ENCODE results near the gene PLXNA4. TPM values are rescaled to one million over a fixed set of nuclear protein-coding genes. Genes with fewer than 3 reads are reported as not detected.
"Not testable (repeated sequence)": the region's sequence is repeated elsewhere in the genome, so short reads cannot be mapped to it uniquely, and the experiment has no call there.

The PLXNA4 gene
- polyA plus RNA-seq, 4 donors = 13.1 to 14.7 (median 13.6) TPM

GRCh38 chr7:132399367-132399766, 176.9 kb downstream of the PLXNA4 start:
- no peak for DNase-seq (ENCODE audit: low read depth in 4 of 4, low spot score in 3 of 4)

- DNase-seq (ENCODE audit: low read depth in 4 of 4, low spot score in 3 of 4) = no peak
Observed at GRCh38 chr7:132398253-132398925, 177.9 kb downstream of the PLXNA4 start.

GRCh38 chr7:132397070-132397469, 179.2 kb downstream of the PLXNA4 start:
- no peak for DNase-seq (ENCODE audit: low read depth in 4 of 4, low spot score in 3 of 4)

- DNase-seq (ENCODE audit: low read depth in 4 of 4, low spot score in 3 of 4) = no peak
Observed at GRCh38 chr7:132395361-132395760, 180.9 kb downstream of the PLXNA4 start.

GRCh38 chr7:132394283-132395198, 181.7 kb downstream of the PLXNA4 start:
- DNase-seq (ENCODE audit: low read depth in 4 of 4, low spot score in 3 of 4) = no peak

DNA sequence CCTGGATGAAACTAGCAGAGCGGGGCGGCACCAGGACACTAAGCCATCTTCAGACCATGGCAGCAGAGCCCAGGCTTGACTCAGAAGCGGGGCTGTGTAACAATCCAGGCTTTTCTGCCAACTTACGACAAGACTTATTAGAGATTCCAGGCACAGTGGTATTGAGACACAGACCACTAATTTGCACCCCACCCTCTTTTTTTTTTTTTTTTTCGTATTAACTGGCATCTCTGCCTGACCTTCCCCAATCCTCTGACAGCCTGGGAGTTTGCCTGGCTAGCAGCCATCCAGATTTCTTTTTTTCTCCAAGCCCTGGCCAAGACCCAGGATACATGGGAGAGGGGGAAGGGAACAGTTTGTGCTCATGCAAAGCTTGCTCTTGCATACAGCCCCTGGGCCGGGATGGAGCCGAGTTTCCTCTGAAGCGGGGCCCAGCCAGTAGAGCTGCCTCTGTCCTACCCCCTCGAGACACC, 182.4 kb downstream of the PLXNA4 start:
- no peak for DNase-seq (ENCODE audit: low read depth in 4 of 4, low spot score in 3 of 4)

DNA sequence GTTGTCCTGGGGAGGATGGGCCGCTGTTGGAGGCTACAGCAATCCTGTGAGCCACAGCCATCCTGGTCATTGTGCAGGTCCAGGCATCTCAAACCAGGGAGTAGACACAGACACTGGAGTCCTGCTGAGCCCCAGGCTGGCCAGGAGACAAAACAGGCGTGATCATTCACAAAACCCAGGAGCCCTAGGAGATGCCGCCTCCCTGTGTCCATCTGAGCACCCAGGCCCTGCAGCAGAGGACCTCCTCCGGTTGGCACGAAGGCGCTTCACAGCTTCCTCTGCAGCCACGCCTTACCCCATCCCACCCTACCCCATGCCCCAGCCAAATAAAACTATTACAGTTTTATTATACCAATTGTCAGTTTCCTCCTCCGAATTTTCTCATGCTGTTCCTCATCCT, 183.6 kb downstream of the PLXNA4 start:
- DNase-seq (ENCODE audit: low read depth in 4 of 4, low spot score in 3 of 4) = no peak

DNA sequence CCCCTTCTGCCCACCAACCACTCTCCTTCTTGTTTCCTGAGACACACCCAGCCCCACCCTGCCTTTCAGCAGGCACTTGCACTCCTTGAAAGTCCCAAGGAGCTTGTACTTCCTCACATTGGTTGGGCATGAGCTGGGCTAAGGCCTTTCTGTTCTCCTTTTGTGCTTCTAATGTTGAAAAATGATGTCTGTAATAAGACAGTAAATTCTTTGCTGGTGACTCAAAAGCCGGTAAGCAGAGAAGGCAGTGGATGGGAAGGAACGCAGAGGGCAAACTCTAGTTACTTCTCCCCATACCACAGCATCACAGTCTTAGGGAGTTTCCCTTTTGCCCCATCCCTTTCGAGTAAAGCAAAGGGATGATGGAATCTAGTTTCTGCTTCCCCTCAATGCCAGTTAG, 185.6 kb downstream of the PLXNA4 start:
- no peak for DNase-seq (ENCODE audit: low read depth in 4 of 4, low spot score in 3 of 4)

- DNase-seq (ENCODE audit: low read depth in 4 of 4, low spot score in 3 of 4) = not testable (repeated sequence)
Observed at GRCh38 chr7:132390049-132390448, 186.2 kb downstream of the PLXNA4 start.

DNA sequence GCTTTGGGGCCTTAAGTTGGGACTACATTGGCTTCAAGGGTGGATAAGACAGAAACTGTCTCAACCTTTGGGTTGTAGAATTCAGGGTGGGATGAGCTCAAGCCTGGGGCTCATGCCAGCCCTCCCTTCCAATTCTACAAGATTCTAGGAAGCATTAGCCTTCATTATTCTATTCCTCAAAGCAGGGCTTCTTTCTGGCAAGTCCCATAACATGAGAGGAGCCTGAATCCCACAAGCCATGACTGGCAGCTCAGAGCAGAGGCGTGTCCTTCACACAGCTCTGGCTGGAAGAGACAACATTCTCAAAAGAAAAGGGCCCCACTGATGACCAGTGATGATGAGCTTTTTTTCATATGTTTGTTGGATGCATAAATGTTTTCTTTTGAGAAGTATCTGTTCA, 187.6 kb downstream of the PLXNA4 start:
- no peak for DNase-seq (ENCODE audit: low read depth in 4 of 4, low spot score in 3 of 4)

GRCh38 chr7:132387596-132387995, 188.7 kb downstream of the PLXNA4 start:
- no peak for DNase-seq (ENCODE audit: low read depth in 4 of 4, low spot score in 3 of 4)

DNA sequence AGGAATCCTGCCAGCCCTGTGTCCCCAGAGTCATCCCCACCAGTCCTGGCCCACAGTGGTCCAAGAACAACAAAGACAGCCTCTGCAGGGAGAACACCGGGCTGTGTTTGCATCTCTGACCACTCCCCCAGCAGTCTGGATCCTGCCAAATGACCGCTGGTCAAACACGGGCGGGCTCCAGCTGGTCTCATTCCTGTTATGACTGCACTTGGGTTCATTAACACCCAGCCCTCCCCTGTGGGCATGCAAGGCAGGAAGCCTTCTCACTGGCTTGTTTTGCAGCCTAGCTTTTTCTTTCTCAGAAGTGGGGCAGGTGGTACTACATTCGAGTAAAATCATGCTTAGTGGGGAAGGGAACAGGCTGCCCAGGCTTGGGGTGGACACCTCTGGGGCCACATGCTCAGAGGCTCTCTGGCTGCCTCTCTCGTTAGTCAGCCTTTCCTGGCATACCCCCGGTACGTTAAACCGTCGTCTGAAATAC, 190.0 kb downstream of the PLXNA4 start:
- DNase-seq (ENCODE audit: low read depth in 4 of 4, low spot score in 3 of 4) = peak in 3 of 4 donors; percentile 43 to 68 (median 64)

DNA sequence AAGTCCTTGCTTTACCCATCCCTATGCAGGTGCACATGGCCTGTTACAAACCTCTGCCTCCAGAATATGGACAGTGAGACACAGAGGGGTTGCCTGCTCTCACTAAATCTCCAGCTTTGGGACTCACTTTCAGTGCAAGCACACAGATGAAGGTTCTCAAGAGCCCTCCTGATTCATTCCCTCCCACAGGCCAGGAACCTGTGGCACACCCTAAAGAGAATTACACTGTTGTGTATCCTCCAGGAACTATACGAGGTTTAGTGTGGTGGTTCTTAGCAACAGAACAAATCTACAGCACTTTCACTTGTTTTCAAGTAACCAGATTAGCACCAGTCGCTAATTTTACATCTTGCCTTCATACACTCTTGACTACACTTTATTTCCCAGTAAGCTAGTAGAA, 192.3 kb downstream of the PLXNA4 start:
- DNase-seq (ENCODE audit: low read depth in 4 of 4, low spot score in 3 of 4) = no peak

DNA sequence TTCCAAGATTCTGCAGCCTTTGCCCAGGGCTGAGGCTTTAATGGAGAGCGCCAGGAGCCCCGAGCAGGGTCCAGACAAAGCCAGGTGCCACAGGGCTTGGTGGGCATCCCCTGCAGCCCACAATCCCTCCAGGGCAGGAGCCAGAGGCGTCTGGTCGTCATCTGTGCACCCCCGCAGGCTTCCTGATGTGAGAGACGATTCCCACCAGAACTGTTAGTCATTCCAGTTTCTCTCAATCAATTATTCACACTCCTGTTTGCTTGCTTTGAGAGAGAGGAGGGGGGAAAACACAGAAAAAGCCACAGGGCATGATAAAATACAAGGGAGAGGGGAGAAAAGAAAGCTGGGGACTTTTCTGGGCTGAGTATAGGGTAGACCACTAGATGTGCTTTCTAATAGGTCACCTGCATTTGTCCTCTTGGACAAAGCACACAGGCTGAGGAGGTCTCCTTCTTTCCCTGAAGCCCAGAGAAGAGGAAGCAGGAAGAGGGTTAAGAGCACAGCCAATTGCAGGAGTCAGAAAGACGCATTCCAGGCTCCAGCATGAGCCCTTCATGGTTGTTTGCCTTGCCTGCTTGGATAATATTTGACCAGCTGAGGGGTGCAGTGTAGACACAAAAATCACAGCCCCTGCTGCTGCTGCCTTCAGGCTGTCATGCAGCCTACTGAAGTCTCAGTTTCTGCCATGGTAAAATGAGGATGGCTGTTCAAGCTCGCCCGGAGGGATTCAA, 194.4 kb downstream of the PLXNA4 start:
- DNase-seq (ENCODE audit: low read depth in 4 of 4, low spot score in 3 of 4) = peak in 2 of 4 donors; percentile 30 to 51

DNA sequence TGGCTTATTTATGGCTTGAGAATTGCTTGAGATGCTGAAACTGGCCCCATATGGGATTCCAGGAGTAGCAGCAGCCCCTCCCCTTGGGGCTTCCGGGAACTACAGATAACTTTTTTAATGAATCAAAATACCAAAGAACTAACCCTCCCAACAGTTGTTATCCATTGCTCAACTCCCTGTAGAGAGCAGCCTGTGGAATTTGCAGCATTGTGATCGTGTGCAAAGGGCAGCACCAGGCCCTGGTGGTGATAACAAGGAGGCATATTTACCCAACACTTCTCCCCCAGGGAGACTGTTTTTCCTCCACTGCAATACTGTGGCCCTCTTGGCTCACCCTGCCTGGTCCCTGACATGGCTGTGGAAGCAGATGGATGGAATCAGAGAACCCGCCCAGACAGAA, 196.2 kb downstream of the PLXNA4 start:
- no peak for DNase-seq (ENCODE audit: low read depth in 4 of 4, low spot score in 3 of 4)

- DNase-seq (ENCODE audit: low read depth in 4 of 4, low spot score in 3 of 4) = no peak
Observed at GRCh38 chr7:132379292-132379691, 197.0 kb downstream of the PLXNA4 start.

DNA sequence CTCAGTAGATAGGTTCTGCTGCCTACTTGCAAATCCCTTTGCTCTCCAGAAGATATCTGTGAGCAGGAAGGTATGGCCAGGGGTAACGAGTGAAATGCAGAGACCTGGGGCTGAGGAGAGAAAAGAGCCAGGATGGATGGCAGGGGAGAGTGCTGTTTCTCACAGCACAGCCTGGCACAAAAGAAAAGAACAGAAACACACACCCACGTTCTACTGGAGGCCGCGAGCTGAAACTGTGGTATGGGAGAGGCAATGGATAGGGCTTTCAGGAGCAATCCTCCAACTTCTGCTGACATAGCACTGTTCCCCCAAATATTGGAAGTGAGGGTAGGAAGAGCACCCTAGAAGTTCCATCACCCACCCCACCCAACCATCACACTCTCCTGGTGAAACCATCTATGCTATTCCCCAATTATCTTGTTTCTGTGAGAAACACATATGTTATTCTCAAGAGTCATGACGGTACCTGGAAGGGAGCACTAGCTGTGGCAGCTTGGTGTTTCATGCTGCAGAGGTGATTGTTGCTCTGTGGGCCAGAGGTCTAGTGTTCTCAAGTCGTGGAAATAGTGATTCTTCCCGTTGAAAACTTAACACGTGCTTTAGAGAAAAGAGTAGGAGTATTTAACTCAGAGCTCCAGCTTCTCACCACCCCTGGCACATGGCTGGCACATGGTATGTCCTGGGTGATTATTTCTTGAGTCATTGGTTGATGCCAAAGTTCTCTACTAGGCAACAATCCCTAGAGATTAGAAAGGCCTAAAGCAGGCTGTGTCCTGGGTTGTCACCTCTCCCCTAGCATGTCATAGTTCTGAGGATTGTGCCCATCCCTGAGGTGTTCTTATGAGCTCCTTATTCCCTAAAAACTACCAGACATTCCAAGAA, 198.3 kb downstream of the PLXNA4 start:
- DNase-seq (ENCODE audit: low read depth in 4 of 4, low spot score in 3 of 4) = no peak

DNA sequence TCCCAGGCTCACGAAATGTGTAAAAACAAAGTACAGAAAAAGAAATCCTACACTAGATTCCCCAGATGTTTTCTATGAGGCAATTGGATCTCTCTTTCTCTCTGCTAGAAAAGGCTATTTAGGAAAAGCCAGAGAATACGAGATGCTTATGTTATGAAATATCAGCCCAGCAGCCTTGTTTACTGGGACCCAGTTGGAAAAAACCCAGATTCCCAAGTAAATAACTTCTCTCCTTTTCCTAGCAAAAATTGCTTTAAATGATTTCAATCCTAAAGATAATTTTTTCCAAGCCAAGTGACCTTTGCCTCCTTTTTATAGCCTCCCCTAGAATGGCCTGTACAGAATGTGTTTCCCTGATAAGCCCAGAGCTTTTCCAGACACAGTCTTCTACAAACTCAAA, 199.3 kb downstream of the PLXNA4 start:
- no peak for DNase-seq (ENCODE audit: low read depth in 4 of 4, low spot score in 3 of 4)

DNA sequence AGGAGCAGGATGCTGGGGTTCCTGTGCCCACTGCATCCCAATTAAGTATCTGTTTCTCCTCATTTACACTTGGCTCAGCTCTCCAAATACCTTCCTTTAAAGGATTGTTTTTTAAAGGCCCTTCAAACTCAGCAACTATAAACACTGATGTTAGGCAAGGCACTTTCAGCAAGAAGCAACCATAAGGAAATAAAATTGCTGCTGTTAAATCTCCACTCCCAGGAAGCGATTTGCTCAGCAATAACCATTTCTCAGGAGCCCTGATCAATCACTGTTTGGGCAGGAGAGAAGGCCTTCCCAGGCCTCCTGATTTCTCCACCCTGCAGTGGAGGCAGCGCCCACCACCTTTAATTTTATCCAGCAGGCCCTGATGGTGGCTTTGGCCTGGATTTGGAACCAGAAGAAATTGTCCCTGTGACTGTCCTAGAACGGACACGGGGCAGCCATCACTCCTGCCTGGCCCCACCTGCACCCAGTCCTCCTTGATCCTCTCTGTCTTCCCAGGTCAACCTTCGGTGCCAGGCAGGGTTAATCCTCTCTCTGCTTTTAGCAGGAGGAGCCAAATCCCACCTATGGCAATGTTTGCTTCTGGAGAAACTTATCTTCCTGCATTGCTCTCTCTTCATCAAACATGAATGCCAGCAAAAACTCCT, 199.8 kb downstream of the PLXNA4 start:
- DNase-seq (ENCODE audit: low read depth in 4 of 4, low spot score in 3 of 4) = no peak

All from right renal pelvis (tissue), 4 donors.